Epithelial cell of proximal tubule (primary cell): ENCODE results near the gene RAI14. TPM values are rescaled to one million over a fixed set of nuclear protein-coding genes. Genes with fewer than 3 reads are reported as not detected.

Experiments used
- DNase-seq: peaks from one replicate; pipeline ENCODE4 v3.0.0-alpha.2; 2011; ENCODE audit warnings: low read depth
- H3K4me3 ChIP-seq: 2 replicates; pipeline ENCODE4 v1.5.1; 2011; ENCODE audit warnings: low read depth, mild to moderate bottlenecking, low read length
- total RNA-seq: library from RNA; depleted of rRNA; stranded (reverse); fragments of >200 nt; gene quantifications from 2 replicates; pipeline ENCODE4 v1.2.3, GENCODE V29; 2015
- TF ChIP-seq, protein P1 (sequence below): conservative IDR thresholded peaks from 2 replicates; pipeline ENCODE4 v1.5.1; 2012; ENCODE audit warnings: low read depth, mild to moderate bottlenecking, low read length

Gene RAI14
- total RNA-seq, 1 donor from 2014 or later, result 139 TPM

DNA sequence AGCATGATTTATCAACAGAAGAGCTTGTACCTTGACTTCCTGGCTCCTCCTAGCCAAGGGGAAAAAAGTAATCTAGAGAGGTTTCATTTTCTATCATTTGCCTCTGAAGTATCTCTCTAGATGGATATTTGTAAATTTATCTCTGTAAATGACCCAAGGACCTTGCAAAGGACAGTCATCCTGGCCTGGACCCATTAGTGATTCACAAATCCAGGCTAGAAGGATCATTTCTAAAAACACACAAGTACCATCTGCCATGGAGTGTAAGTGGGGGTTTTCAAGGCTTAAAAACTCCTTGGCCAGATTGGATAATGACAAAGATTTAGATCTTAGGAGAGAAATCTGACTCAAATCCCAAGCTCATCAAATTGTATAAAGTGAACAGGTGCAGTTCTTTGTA lies 190.9 kb downstream of the RAI14 start:
- no peak for DNase-seq
- TF ChIP-seq, protein P1, sequence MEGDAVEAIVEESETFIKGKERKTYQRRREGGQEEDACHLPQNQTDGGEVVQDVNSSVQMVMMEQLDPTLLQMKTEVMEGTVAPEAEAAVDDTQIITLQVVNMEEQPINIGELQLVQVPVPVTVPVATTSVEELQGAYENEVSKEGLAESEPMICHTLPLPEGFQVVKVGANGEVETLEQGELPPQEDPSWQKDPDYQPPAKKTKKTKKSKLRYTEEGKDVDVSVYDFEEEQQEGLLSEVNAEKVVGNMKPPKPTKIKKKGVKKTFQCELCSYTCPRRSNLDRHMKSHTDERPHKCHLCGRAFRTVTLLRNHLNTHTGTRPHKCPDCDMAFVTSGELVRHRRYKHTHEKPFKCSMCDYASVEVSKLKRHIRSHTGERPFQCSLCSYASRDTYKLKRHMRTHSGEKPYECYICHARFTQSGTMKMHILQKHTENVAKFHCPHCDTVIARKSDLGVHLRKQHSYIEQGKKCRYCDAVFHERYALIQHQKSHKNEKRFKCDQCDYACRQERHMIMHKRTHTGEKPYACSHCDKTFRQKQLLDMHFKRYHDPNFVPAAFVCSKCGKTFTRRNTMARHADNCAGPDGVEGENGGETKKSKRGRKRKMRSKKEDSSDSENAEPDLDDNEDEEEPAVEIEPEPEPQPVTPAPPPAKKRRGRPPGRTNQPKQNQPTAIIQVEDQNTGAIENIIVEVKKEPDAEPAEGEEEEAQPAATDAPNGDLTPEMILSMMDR, result no peak
- no peak overlapping the region for H3K4me3 ChIP-seq

DNA sequence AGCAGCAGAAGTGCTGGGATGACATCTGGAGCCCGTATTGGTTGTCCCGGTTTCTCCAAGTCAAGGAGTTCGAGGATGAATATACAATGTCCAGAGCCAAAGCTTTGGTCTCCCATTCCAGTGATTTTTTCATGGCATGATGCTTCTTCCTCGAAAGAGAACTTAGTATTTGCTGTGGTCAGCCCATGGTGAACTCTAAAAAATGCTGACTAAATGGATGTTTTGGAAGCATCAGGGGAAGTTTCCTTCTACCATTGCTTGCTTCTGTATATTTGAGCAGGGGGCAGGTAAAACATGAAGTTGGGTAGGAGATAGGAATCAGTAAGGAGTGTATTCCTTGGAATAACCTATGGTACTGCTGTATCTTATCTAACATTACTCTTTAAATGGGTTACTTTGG lies 191.4 kb downstream of the RAI14 start:
- TF ChIP-seq, protein P1, result no peak
- no peak overlapping the region for H3K4me3 ChIP-seq
- no peak for DNase-seq

DNA sequence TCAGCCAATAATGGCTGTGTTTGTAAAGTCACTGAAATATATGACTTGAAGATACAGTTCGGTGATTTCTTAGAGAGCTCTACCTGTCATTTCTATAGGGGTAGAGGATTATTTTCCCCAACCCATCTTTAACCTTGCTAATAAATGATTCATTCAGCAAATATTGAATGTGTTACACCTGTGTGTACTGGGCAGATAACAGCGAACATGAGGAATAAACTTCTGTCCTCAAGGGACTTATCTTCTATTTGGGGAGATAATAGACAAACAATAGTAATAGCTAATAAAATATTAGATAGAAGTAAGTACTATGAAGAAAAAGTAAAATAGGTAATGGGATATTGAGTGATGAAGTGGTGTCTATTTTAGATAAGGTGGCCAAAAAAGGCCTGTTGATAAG lies 192.1 kb downstream of the RAI14 start:
- H3K4me3 ChIP-seq, result no peak overlapping the region
- no peak for DNase-seq
- TF ChIP-seq, protein P1, result no peak

DNA sequence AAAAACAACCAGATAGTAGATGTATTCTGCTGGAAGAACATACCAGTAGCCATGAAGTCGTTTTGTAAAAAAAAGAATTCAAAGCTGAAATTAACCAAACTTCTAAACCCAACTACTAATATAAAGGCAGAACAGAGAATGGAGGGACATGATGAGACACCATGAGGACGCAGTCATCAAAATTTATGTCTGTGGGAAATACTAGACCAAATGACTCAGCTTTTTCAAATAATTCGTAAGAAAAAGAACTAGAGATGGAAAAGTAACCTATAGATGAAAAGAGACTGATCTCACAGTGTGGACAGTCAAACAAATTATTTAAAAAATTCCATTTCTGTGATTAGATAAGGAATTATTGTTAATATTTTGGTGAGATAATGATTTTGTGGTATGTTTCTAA lies 193.1 kb downstream of the RAI14 start:
- H3K4me3 ChIP-seq, result no peak overlapping the region
- TF ChIP-seq, protein P1, result no peak
- DNase-seq, result no peak

DNA sequence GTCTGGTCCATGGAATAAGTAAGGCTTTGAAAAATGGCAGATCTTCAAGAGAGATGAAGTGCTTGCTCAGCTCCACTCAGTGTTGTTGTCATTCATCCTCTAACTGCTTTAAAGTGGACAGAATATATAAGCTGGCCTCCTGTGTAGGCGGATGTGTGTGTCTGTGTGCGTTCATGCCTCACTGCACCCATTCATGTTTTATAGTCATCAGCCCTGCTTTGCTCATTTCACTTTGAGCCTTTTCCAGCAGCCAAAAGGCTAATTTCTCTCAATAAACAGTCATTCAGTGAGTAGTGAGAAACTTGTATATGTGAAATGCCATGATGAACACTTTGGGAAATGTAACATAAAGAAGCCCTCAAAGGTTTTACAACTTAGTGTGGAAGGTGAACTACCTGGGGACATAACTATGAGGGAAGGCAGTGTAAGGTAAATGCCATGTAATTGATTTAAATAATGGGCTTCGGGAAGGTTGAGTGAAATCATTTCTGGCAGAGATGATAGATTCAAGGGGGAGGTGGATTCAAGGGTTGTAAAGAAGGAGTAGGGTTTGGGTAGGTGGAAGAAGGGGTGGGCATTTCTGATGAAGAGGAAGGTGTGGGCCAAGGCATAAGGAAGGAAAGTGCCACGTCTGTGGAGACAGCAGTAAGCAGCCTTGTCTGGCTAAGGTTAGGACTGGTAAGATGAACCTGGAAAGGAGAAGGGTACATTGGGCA lies 198.5 kb downstream of the RAI14 start:
- DNase-seq, result no peak
- TF ChIP-seq, protein P1, result no peak
- no peak overlapping the region for H3K4me3 ChIP-seq

DNA sequence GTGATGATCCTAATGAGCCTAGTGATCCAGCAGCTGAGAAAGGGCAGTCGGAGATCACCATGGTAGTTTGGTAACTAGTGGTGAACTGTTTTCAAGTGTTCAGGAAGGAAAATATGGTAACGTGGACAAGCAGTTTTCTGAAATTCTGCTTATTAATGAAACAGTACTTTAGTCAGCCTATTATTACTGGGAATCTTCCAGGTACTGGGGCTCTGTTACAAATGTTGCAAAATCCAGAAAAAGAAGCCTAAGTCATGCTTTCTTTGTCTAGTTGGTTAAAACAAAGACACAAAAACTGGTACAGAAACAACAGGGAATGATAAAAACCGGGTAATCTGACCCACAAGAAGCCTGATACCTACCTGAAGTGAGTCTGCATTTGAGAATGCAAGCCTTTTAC lies 201.0 kb downstream of the RAI14 start:
- DNase-seq, result no peak
- TF ChIP-seq, protein P1, result no peak
- no peak overlapping the region for H3K4me3 ChIP-seq

DNA sequence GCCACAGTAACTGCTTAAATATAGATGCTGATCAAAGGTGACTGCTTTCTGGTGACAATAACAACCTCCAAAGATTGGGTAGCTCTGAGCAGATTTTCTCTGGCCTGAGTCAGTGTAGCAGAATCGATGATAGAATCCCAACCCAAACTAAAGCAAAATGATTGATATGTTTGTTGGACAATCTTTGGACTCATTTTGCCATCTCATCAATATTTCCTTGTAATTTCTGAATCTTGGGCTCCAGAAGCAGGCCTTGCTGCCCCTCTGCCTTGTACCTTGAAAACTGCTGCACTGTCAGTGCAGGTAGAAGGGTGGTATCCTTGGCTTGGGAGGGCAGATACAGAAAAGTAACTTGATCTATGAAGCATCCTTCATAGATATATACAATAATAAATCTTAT lies 201.8 kb downstream of the RAI14 start:
- H3K4me3 ChIP-seq, result no peak overlapping the region
- no peak for DNase-seq
- TF ChIP-seq, protein P1, result no peak
